GM18519 (cell line): ENCODE results near the gene TMED5.
"Not testable (repeated sequence)": the region's sequence is repeated elsewhere in the genome, so short reads cannot be mapped to it uniquely, and the experiment has no call there.

Experiments used
- ATAC-seq: cut with Tn5 transposase; IDR thresholded peaks from one replicate; pipeline ENCODE4 v1.9.1; 2021; ENCODE audit warnings: mild to moderate bottlenecking, moderate library complexity; ENCODE audit not compliant: unreplicated experiment, low FRiP score

TMED5 gene

GRCh38 chr1:93179886-93180722 is at the start of gene TMED5:
TMED5 (minus strand) TSS chr1:93180413; CDS start chr1:93180242, 171 bp downstream.
- ATAC-seq, result peak; percentile 77

GRCh38 chr1:93223023-93223675 is 42.9 kb upstream of the TMED5 start:
- no peak for ATAC-seq

GRCh38 chr1:93221913-93222312 is 41.7 kb upstream of the TMED5 start:
- no peak for ATAC-seq

GRCh38 chr1:93220716-93221115 is 40.5 kb upstream of the TMED5 start:
- ATAC-seq, result not testable (repeated sequence)

- no peak for ATAC-seq
These were observed 39.2 kb upstream of the TMED5 start for GRCh38 chr1:93219443-93219842.

GRCh38 chr1:93215322-93215721 is 35.1 kb upstream of the TMED5 start:
- no peak for ATAC-seq

- ATAC-seq, result no peak
These were observed 27.0 kb upstream of the TMED5 start for GRCh38 chr1:93207211-93207610.

GRCh38 chr1:93206567-93206954 is 26.3 kb upstream of the TMED5 start:
- no peak for ATAC-seq

GRCh38 chr1:93205892-93206566 is 25.8 kb upstream of the TMED5 start:
- no peak for ATAC-seq

GRCh38 chr1:93200714-93201113 is 20.5 kb upstream of the TMED5 start:
- ATAC-seq, result no peak

GRCh38 chr1:93200086-93200620 is 19.9 kb upstream of the TMED5 start:
- no peak for ATAC-seq

- ATAC-seq, result no peak
These were observed 18.9 kb upstream of the TMED5 start for GRCh38 chr1:93199150-93199549.

- ATAC-seq, result no peak
These were observed 16.4 kb upstream of the TMED5 start for GRCh38 chr1:93196591-93196990.

GRCh38 chr1:93194231-93194990 is 14.2 kb upstream of the TMED5 start:
- no peak for ATAC-seq

GRCh38 chr1:93190432-93190831 is 10.2 kb upstream of the TMED5 start:
- ATAC-seq, result no peak

- no peak for ATAC-seq
These were observed 6.5 kb upstream of the TMED5 start for GRCh38 chr1:93186667-93187066.

GRCh38 chr1:93180723-93181613 is 755 bp upstream of the TMED5 start, which contains the start of gene CCDC18:
CCDC18 (plus strand) TSS chr1:93180724; CDS start chr1:93183362, 2,638 bp downstream.
- no peak for ATAC-seq

- no peak for ATAC-seq
These were observed 1.8 kb downstream of the TMED5 start for GRCh38 chr1:93178418-93178817.

- ATAC-seq, result no peak
These were observed 2.2 kb downstream of the TMED5 start for GRCh38 chr1:93177991-93178390.
